Measurements from ENCODE around the gene MAML2.
"Not testable (repeated sequence)": the region's sequence is repeated elsewhere in the genome, so short reads cannot be mapped to it uniquely, and the experiment has no call there.

Gene MAML2

GRCh38 chr11:96288915-96289314, 54.1 kb downstream of the MAML2 start:
- no peak for DNase-seq

- DNase-seq = no peak
These were observed 55.1 kb downstream of the MAML2 start for GRCh38 chr11:96287822-96288439.

- not testable (repeated sequence) for DNase-seq
These were observed 57.0 kb downstream of the MAML2 start for GRCh38 chr11:96285985-96286384.

GRCh38 chr11:96284917-96285316, 58.1 kb downstream of the MAML2 start:
- no peak for DNase-seq

GRCh38 chr11:96284401-96284800, 58.6 kb downstream of the MAML2 start:
- no peak for DNase-seq

DNA sequence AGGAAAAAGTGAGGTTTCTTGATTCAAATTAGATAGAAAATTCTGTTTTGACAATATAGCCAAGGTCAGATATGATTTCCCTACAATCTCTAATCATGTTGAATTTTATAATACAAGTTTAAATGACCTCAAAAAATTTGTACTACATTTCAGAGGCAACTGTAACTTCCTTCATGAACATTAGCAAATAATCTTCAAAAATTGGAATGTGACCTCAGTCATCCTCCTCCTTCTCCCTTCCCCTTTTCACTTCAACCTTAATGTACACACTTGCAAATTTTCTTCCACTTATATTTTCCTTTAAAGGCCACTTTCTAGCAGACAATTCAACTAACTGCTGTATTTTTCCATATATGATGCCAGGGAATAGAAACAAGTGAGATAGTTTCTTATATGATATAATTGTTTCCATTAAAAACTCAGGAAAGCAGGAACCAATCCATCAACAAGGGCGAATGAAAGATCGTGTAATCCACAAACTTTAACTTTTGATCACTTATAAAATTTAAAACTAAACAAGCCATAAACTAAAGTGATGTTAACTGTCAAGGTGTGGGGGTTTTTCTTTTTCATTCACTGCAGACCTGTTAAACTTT, 60.3 kb downstream of the MAML2 start:
- DNase-seq = no peak

DNA sequence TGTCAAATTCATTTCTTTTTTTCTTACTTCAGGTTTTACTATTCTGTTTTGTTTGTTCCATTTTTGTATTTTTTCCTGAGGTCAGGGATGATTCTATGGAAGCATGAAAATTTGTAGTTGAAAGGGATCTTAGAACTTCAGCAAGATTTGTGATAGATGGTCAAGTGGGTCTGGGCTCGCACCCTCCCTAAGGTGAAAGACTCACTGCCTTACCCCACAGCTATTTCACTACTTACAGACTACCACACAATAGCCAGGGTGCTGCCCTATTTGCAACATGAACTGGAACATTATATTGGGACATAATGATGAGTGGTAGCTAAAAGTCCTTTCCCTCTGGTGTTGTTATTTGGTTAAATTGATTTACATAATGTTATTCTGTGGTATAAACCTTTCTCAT, 62.6 kb downstream of the MAML2 start:
- DNase-seq = no peak

DNA sequence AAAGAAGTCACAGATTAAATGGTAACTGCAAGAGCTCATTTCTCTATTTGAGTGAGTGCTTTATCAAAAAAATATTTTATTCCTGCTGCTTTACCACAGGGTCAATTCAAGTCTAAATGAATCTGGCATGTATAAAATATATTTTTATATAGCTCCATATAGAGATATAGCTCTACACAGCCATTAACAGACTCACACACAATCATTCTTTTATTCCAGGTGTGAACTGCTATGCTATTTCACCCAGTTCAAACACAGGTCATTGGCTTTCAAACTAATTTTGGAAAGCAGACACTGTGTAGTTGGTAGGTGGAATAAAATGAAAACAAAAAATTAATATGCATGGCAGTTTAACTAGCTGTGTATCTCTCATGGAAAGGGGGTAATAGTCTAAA, 63.1 kb downstream of the MAML2 start:
- no peak for DNase-seq

DNA sequence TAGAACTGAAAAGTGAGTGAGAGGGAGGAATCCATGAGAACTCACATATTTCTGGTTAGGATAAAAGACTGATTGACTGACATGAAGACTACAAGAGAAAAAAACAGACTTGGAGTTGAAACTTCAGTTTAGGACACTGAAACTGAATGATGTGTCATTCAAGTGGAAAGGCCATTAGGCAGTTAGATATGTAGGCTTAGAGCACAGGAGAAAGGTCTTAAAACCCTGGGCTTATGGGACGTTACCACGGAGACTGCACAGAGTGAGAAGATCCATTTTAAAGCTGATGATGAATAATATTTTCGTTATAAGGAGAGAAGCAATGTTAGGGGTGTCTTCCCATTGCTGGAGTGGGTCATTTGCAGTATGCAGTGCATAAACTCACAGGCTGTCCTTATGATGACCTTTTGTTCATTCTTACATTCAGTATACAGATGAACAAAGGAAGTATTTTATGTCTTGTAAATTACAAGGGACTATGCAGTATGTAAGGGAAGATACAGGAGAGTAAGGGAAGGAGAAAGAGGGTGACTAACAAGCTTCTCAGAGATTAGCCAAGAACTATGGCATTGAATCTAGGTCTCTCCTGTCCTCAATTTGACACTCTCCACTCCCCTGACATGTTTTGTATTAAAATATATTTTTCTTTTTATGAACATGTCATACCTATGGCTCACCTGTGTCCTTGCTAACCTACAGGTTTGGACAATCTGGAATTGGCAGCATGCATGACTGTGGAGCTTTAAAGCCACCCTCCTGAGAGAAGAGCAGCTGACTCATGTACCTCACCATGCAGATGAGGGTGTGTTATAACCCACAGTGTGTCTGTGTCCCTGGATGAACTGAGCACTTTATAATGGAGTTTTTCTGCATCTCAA, 63.7 kb downstream of the MAML2 start:
- no peak for DNase-seq

GRCh38 chr11:96278039-96278897, 64.7 kb downstream of the MAML2 start:
- no peak for DNase-seq

- no peak for DNase-seq
These were observed 65.3 kb downstream of the MAML2 start for GRCh38 chr11:96277696-96278038.

DNA sequence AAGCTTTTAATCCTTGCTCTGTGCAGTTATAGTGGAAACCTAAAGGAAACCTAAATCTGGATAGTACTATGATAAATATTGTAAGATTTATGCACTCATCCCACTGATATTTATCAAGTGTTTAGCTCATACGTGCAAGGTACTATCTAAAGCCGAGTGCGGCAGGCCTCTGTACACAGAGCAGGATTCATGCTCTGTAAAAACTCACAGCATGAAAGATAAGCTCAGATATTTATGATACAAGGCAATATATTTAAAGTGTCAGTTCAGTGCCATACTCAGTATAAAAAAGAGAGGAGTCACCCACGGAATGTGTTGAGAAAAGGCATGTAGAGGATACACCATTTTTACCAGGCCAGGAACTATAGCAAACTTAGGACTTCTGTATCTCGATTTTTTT, 66.2 kb downstream of the MAML2 start:
- DNase-seq = no peak

- DNase-seq = no peak
These were observed 67.0 kb downstream of the MAML2 start for GRCh38 chr11:96275801-96276594.

DNA sequence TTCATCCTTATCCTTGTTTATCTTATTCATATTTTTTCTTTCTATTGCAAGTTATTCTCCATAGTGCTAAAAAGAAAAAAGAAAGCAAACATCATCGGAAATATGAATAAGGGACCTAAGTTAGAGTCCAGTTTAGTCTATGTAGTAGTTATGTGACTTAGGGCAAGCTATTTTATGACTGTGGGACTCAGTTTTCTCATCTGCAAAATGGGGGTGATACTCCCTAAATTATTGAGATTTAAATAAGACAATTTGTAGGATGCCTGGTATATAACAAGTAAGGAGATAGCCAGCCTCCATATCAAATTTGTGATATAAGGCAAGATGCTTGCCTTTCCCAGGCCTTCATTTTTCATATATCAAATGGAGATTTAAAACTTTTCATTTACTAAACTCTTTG, 69.5 kb downstream of the MAML2 start:
- DNase-seq = no peak

DNA sequence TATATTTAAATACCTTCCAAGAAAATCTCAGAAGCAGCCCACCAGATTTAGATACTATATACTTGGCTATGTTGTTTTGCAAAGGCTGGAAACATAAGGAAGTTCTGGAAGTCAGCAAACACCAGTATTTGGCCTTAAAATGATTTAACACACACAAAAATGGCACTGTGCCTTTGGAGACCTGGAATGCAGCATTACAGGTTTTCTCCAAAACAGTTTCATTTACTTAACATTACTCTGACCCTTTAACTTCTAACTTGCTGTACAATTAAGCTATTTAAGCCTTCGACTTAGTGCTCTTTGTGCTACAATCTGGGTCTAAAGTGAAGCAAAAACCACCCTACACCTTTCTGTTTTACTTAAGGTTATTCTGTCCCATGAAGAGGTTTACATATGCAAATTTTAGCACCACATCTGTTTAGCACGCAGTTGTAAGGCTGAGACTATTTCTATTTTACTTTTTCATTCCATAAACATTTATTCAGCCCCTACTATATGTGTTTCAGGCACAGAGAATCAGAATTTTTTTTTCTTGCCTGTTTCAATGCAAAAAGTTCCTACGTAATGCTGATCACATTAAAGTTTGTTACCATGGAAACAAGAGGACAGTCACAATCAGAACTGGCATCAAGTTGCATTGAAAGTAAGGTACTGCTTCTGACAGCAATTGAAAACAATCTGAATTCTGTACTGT, 70.3 kb downstream of the MAML2 start:
- no peak for DNase-seq

DNA sequence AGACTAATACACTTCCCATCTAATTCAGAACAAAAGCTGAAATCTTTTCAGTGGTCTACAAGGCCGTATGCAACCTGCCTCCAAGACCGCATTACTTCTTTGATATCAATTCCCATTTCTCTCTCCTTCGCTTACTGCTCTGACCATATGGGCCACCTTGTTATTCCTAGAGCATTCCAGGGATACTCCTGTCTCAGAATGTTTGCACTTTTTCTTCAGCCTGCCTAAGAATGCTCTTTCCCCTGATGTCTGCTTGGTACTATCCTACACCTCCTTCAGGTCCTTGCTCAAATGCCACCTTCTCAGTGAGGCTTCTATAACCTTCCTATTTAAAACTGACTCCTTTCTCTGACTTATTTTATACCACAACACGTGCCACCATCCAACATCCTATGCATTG, 71.2 kb downstream of the MAML2 start:
- no peak for DNase-seq

DNA sequence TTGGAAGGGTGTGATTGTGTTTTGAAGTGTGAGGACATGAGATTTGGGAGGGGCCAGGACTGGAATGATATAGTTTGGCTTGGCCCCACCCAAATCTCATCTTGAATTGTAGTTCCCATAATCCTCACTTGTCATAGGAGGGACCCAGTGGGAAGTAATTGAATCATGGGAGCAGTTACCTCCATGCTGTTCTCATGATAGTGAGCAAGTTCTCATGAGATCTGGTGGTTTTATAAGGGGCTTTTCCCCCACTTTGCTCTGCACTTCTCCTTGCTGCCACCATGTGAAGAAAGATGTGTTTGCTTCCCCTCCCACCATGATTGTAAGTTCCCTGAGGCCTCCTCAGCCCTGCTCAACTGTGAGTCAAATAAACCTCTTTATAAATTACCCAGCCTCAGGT, 71.6 kb downstream of the MAML2 start:
- DNase-seq = not testable (repeated sequence)

DNA sequence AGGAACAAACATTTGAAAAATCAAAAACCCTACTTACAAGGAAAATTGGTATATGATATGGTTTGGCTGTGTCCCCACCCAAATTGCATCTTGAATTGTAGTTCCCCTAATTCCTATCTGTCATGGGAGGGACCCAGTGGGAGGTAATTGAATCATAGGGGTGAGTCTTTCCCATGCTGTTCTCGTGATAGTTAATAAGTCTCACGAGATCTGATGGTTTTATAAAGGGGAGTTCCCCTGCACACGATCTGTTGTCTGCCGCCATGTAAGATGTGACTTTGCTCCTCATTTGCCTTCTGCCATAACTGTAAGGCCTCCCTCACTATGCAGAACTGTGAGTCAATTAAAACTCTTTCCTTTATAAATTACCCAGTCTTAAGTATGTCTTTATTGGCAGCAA, 74.5 kb downstream of the MAML2 start:
- DNase-seq = not testable (repeated sequence)

DNA sequence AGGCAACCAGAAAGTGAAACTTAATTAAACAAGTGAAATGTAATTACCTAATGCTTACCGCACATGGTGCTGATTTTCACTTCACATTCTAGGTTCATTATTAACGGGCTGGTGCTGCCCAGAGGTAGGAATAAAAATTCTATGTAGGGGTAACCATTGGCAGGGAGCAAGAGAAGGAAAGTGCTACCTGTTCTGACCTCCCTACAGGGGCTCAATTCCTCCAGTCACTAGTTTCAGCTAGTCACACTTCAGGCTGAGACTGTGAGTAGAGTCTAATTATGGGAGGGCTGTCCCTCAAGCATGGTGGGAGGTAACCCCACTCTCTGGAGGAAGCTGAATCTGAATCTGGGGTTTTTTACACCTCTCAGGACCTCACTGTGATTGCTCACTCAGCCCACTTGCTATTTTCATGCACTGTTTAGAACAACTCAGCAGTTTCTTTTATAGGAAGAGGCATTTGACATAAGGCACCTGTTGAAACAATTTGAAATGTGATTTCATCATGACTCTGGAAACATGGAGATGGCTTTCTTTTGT, 75.4 kb downstream of the MAML2 start:
- DNase-seq = no peak

DNA sequence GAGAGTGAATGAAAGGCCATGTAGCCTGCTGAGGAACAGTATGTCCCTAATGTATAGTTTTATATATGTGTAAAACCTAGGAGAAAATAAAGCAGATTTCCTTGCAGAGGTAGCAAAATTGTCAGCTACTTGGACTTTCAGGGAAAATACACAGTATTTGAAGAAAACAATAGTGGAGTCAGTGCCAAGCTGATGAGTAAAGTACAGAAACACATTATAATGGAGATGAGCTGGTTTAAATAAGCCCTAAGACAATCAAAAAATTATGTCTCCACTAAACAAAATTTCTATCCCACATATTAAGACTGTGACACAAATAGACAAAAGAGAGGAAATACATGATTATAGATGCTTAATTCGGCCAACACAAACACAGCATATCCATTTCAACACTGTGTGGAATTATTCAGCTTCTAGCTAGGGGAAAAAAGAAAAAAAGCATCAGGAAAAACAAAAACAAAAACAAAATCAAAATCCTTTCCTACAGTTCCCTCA, 75.9 kb downstream of the MAML2 start:
- no peak for DNase-seq

DNA sequence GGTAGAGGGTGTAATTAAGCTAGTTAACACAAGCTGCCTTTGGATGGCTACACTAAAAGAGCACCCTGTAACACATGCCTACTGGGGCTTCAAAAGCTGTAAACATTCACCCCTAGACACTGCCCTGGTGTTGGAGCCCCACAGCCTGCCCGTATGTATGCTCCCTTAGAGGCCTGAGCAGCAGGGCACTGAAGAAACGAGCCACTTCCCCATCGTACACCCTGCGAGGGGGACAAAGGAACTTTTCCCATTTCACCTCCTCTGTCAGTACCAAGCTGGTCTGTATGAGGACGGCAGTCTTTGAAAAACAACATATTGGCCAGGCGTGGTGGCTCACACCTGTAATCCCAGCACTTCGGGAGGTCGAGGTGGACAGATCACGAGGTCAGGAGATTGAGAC, 77.0 kb downstream of the MAML2 start:
- DNase-seq = no peak

Measured in 8988T (cell line).